ENCODE measurements around the gene H19. TPM values are rescaled to one million over a fixed set of nuclear protein-coding genes. Genes with fewer than 3 reads are reported as not detected.

Gene H19
- total and polyA plus RNA-seq, 12 donors: 338 to 22,690 (median 2,698) TPM

DNA sequence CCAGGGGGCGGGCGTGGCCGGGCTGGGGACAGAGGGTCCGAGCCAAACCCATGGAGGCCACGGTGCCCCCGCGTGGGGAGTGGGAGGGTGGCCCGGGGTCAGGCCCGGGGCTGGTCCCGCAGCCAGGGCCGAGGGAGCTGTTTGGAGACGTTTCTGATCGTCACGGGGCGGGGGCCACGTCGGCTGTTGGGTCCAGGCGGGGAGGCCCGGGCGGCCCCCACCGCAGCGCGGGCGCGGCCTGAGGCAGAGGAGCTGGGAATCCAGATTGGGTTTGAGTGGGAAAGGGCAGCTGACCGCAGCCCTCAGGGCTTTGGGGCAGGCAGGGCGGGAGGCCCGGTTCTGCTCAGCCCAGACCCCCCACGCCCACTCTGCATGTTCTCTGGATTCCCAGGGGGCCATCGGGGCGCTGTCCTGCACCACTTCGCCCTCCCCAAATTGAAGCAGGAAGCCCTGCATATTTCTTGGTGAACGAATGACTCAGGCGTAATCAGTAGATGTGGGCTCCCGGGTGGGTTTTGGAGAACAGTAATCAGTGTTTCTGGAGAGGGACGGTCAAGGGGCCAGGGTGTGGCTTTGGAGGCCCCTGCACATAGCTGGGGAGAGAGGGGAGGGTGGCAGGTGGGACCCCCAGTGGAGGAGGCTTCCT lies 49.9 kb downstream of the H19 start:
- TF ChIP-seq POLR2A (IDR thresholded peaks at IDR 0.05): no peak
- TF ChIP-seq, protein P1, sequence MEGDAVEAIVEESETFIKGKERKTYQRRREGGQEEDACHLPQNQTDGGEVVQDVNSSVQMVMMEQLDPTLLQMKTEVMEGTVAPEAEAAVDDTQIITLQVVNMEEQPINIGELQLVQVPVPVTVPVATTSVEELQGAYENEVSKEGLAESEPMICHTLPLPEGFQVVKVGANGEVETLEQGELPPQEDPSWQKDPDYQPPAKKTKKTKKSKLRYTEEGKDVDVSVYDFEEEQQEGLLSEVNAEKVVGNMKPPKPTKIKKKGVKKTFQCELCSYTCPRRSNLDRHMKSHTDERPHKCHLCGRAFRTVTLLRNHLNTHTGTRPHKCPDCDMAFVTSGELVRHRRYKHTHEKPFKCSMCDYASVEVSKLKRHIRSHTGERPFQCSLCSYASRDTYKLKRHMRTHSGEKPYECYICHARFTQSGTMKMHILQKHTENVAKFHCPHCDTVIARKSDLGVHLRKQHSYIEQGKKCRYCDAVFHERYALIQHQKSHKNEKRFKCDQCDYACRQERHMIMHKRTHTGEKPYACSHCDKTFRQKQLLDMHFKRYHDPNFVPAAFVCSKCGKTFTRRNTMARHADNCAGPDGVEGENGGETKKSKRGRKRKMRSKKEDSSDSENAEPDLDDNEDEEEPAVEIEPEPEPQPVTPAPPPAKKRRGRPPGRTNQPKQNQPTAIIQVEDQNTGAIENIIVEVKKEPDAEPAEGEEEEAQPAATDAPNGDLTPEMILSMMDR (IDR thresholded peaks at IDR 0.05): no peak
- DNase-seq: no peak
- intact Hi-C loops (cut with DNase I): loop anchor here in 1 of 2 donors (10.0 kb wide), 1 partner anchor 53 kb away; the partner anchor contains the start of gene PRR33
- Histone ChIP-seq H3K27me3 (no peaks in the 10 kb centered on the region), H3K4me3 (no peak overlapping the region), H3K4me1 (replicated peaks in 1 of 2) (no peaks in the 10 kb centered on the region), H3K9me3 (replicated peaks in 1 of 3) (no peaks in the 10 kb centered on the region), H3K36me3 (replicated peaks in 1 of 2) (no peaks in the 10 kb centered on the region), H3K27ac (no peak overlapping the region)
- WGBS, 4 donors: no CpG with 5 or more reads among the region's 36 CpGs

DNA sequence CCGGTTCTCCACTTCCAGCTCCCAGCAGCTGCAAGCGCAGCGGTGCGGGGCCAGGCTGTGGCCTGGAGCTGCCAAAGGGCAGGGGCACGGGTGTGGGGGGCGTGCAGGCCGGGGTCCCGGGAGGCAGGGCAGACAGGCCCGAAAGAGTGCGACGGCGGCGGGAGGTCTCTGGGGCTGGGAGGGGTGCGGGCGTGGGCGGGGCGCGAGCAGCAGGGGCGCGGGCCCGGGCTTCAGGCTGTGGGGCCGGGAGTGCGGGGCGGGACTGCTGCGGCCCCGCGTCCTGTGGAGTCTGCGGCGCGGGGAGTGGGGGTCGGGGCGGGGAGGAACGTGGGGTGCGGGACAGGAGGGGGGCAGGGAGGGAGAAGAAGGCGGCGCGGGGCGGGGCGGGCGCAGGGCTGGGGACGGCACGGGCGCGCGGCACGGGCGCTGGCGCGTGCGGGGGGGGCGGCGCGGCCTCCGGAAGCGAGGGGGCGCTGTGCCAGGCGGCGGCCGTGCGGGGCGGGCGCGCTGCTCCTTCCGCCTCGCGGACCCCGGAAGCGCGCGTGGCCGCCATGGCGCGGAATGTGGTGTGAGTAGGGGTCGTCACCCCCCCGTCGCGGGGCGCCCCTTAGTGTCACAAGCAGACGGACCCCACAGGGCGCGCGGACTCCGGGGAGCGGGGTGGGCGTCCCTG lies 50.7 kb downstream of the H19 start, which contains the start of gene MRPL23:
MRPL23 (plus strand) TSS at position 521 of the 673 bp plus-strand sequence; CDS start at position 552, 31 bp downstream.
- peak in 1 of 7 donors; percentile 10 for DNase-seq
- Histone ChIP-seq H3K36me3 (replicated peaks in 1 of 2) (no peaks in the 10 kb centered on the region), H3K27ac (no peak within 1 kb of the TSS), H3K4me1 (replicated peaks in 1 of 2) (no peaks in the 10 kb centered on the region), H3K27me3 (no peaks in the 10 kb centered on the region), H3K4me3 (no peak within 1 kb of the TSS), H3K9me3 (replicated peaks in 1 of 3) (no peaks in the 10 kb centered on the region)
- intact Hi-C loops (cut with DNase I): loop anchor here in 1 of 2 donors (10.0 kb wide), 1 partner anchor 52 kb away; the partner anchor contains the start of gene PRR33
- TF ChIP-seq, protein P1 (IDR thresholded peaks at IDR 0.05): no peak
- TF ChIP-seq POLR2A (IDR thresholded peaks at IDR 0.05): no peak
- WGBS, 4 donors: 0% methylated on average over 6 of the region's 85 CpGs; no CpG with 5 or more reads in 3 of the 4 donors

MicroRNAs within 50 kb of the gene (microRNA counts, 767-probe panel; counts per million panel counts)
- 0 counts per million in 2 donors for microRNA hsa-miR-675-5p

Small RNAs within 50 kb of the gene (small RNA-seq; reads per million reads assigned to genes)
- gene RF01972 (0 reads per million in 2 donors), gene RF01973 (0 reads per million in 2 donors)

Other genes starting within 250 kb of the H19 start
- gene IFITM10, start 247.2 kb downstream of the H19 start, total RNA-seq: 100 to 1,000 TPM in 1 of 9 donors, 10 to 100 TPM in 7, under 1 TPM in 1; 0.28 to 112 (median 30.3) TPM
- 100 to 1,000 TPM in 1 of 3 donors, 10 to 100 TPM in 1, 1 to 10 TPM in 1; 6.3 to 267 (median 76.5) TPM for gene IFITM10, start 247.2 kb downstream of the H19 start, polyA plus RNA-seq
- gene CTSD, start 233.9 kb downstream of the H19 start, total RNA-seq: 1,000 to 10,000 TPM in 8 of 9 donors, 100 to 1,000 TPM in 1; 191 to 4,168 (median 2,220) TPM
- 1,000 to 10,000 TPM in 2 of 3 donors, 100 to 1,000 TPM in 1; 641 to 1,561 (median 1,335) TPM for gene CTSD, start 233.9 kb downstream of the H19 start, polyA plus RNA-seq
- gene SYT8, start 162.9 kb downstream of the H19 start, total RNA-seq: 1 to 10 TPM in 1 of 9 donors, under 1 TPM in 2, not detected in 6; 0.44 to 1.2 (median 0.61) TPM
- gene SYT8, start 162.9 kb downstream of the H19 start, polyA plus RNA-seq: 1 to 10 TPM in 1 of 3 donors, under 1 TPM in 1, not detected in 1; 0.91 to 3.1 TPM
- gene TNNI2, start 158.9 kb downstream of the H19 start, total RNA-seq: 10 to 100 TPM in 1 of 9 donors, 1 to 10 TPM in 3, under 1 TPM in 2, not detected in 3; 0.55 to 12.8 (median 1.9) TPM
- 10 to 100 TPM in 2 of 3 donors, 1 to 10 TPM in 1; 1.9 to 21.8 (median 12.0) TPM for gene TNNI2, start 158.9 kb downstream of the H19 start, polyA plus RNA-seq
- gene LSP1, start 144.8 kb downstream of the H19 start, total RNA-seq: 100 to 1,000 TPM in 8 of 9 donors, 1 to 10 TPM in 1; 4.0 to 323 (median 245) TPM
- 1,000 to 10,000 TPM in 1 of 3 donors, 100 to 1,000 TPM in 2; 319 to 1,341 (median 324) TPM for gene LSP1, start 144.8 kb downstream of the H19 start, polyA plus RNA-seq
- gene PRR33, start 105.9 kb downstream of the H19 start, total RNA-seq: under 1 TPM in 4 of 9 donors, not detected in 5; 0.07 to 0.30 (median 0.15) TPM
- gene PRR33, start 105.9 kb downstream of the H19 start, polyA plus RNA-seq: 1 to 10 TPM in 2 of 3 donors, not detected in 1; 1.1 to 2.3 TPM
- 10 to 100 TPM in 1 of 9 donors, 1 to 10 TPM in 4, under 1 TPM in 3, not detected in 1; 0.81 to 12.2 (median 4.4) TPM for gene TNNT3, start 78.1 kb downstream of the H19 start, total RNA-seq
- 10 to 100 TPM in 1 of 3 donors, 1 to 10 TPM in 2; 1.0 to 10.6 (median 5.8) TPM for gene TNNT3, start 78.1 kb downstream of the H19 start, polyA plus RNA-seq
- gene MRPL23, start 50.5 kb downstream of the H19 start, total RNA-seq: 100 to 1,000 TPM in 5 of 9 donors, 10 to 100 TPM in 4; 59.3 to 282 (median 155) TPM
- gene MRPL23, start 50.5 kb downstream of the H19 start, polyA plus RNA-seq: 1,000 to 10,000 TPM in 1 of 3 donors, 100 to 1,000 TPM in 1, 10 to 100 TPM in 1; 52.2 to 1,024 (median 323) TPM
- gene IGF2, start 141.5 kb upstream of the H19 start, total RNA-seq: 100 to 1,000 TPM in 5 of 9 donors, 10 to 100 TPM in 4; 41.8 to 693 (median 136) TPM
- 100 to 1,000 TPM in 2 of 3 donors, 10 to 100 TPM in 1; 96.5 to 307 (median 102) TPM for gene IGF2, start 141.5 kb upstream of the H19 start, polyA plus RNA-seq
- gene INS, start 163.4 kb upstream of the H19 start, total RNA-seq: 1 to 10 TPM in 1 of 9 donors, under 1 TPM in 1, not detected in 7; 0.72 to 2.2 TPM
- gene INS, start 163.4 kb upstream of the H19 start, polyA plus RNA-seq: 10 to 100 TPM in 2 of 3 donors, not detected in 1; 10.9 to 45.2 TPM
- 100 to 1,000 TPM in 3 of 9 donors, 10 to 100 TPM in 2, 1 to 10 TPM in 2, under 1 TPM in 1, not detected in 1; 0.54 to 433 (median 17.2) TPM for gene TH, start 174.0 kb upstream of the H19 start, total RNA-seq
- gene TH, start 174.0 kb upstream of the H19 start, polyA plus RNA-seq: 1,000 to 10,000 TPM in 1 of 3 donors, 100 to 1,000 TPM in 1, 10 to 100 TPM in 1; 55.2 to 1,253 (median 194) TPM